ENCODE measurements around the gene XPR1.
A peak's percentile ranks its signal among the peaks of the same experiment; 100 is the strongest.

XPR1 gene

DNA sequence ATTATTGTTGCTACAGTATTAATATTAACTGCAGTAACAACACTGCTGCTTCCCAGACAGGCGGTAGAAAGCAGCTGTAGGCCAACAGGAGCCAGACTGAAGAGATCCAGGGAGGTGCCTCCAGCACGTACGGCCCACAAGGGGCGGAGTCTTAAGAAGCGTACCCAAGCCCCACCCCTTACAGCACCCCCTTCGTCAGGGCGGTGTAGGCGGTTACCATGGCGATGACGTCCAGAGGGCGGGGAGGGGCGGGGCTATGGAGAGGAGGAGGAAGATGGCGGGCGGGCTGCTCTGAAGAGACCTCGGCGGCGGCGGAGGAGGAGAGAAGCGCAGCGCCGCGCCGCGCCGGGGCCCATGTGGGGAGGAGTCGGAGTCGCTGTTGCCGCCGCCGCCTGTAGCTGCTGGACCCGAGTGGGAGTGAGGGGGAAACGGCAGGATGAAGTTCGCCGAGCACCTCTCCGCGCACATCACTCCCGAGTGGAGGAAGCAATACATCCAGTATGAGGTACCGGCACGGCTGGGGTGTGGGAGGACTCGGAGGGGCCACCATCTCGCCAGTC lies at the start of gene XPR1:
TSS of gene XPR1 (plus strand) at position 257 of the 560 bp plus-strand sequence. CDS start at position 437, 180 bp downstream.
- Histone ChIP-seq H3K4me1 (ENCODE audit: control insufficient read depth in 5 of 5, insufficient read depth in 5 of 5, low read length in 5 of 5) (peaks cover 5 to 38% (median 34%) of the 10 kb centered on the region in 5 donors), H3K36me3 (ENCODE audit: control insufficient read depth in 5 of 5, insufficient read depth in 5 of 5, low read length in 5 of 5) (no peaks in the 10 kb centered on the region), H3K27ac (ENCODE audit: low read depth, low read length) (peak within 1 kb of the TSS; percentile 86), H3K9me3 (ENCODE audit: control insufficient read depth in 5 of 5, low read length in 5 of 5) (no peaks in the 10 kb centered on the region), H3K9ac (ENCODE audit: low read length in 5 of 5) (peak within 1 kb of the TSS; percentile 31 to 87 (median 83)), H3K4me3 (ENCODE audit: low read depth in 1 of 5, low read length in 5 of 5) (peak within 1 kb of the TSS; percentile 80 to 100 (median 99)), H3K27me3 (ENCODE audit: control insufficient read depth in 5 of 5, insufficient read depth in 4 of 5, low read length in 5 of 5) (no peaks in the 10 kb centered on the region)

DNA sequence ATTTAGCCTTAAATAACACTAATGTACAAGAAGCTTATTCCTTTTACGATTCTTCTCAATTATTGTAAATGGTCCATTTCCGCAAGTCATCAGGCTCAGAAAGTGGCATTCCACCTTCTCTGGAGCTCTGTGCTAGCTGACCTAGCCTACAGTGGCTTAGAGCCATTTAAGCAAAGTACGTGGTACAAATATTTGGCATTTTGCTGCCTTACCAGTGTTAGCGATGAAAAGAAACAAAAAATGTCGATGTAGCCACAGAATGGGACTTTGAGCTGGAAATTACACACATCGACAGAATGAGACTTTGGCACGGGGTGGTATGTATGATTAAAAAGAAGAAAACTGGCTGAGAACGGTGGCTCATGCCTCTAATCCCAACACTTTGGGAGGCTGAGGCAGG lies 47.0 kb upstream of the XPR1 start:
- H3K27ac ChIP-seq (ENCODE audit: low read depth, low read length) = no peak overlapping the region
- H3K4me3 ChIP-seq (ENCODE audit: low read depth in 1 of 5, low read length in 5 of 5) = no peak overlapping the region
- no peaks in the 10 kb centered on the region for H3K4me1 ChIP-seq (ENCODE audit: control insufficient read depth in 5 of 5, insufficient read depth in 5 of 5, low read length in 5 of 5)
- no peaks in the 10 kb centered on the region for H3K27me3 ChIP-seq (ENCODE audit: control insufficient read depth in 5 of 5, insufficient read depth in 4 of 5, low read length in 5 of 5)
- peaks cover 0 to 4% (median 0%) of the 10 kb centered on the region in 5 donors for H3K9me3 ChIP-seq (ENCODE audit: control insufficient read depth in 5 of 5, low read length in 5 of 5)
- no peaks in the 10 kb centered on the region for H3K36me3 ChIP-seq (ENCODE audit: control insufficient read depth in 5 of 5, insufficient read depth in 5 of 5, low read length in 5 of 5)
- no peak overlapping the region for H3K9ac ChIP-seq (ENCODE audit: low read length in 5 of 5)

GRCh38 chr1:180585994-180586359 lies 45.8 kb upstream of the XPR1 start:
- Histone ChIP-seq H3K4me1 (ENCODE audit: control insufficient read depth in 5 of 5, insufficient read depth in 5 of 5, low read length in 5 of 5) (no peaks in the 10 kb centered on the region), H3K36me3 (ENCODE audit: control insufficient read depth in 5 of 5, insufficient read depth in 5 of 5, low read length in 5 of 5) (no peaks in the 10 kb centered on the region), H3K9ac (ENCODE audit: low read length in 5 of 5) (no peak overlapping the region), H3K4me3 (ENCODE audit: low read depth in 1 of 5, low read length in 5 of 5) (no peak overlapping the region), H3K9me3 (ENCODE audit: control insufficient read depth in 5 of 5, low read length in 5 of 5) (peaks cover 0 to 4% (median 0%) of the 10 kb centered on the region in 5 donors), H3K27ac (ENCODE audit: low read depth, low read length) (no peak overlapping the region), H3K27me3 (ENCODE audit: control insufficient read depth in 5 of 5, insufficient read depth in 4 of 5, low read length in 5 of 5) (no peaks in the 10 kb centered on the region)

DNA sequence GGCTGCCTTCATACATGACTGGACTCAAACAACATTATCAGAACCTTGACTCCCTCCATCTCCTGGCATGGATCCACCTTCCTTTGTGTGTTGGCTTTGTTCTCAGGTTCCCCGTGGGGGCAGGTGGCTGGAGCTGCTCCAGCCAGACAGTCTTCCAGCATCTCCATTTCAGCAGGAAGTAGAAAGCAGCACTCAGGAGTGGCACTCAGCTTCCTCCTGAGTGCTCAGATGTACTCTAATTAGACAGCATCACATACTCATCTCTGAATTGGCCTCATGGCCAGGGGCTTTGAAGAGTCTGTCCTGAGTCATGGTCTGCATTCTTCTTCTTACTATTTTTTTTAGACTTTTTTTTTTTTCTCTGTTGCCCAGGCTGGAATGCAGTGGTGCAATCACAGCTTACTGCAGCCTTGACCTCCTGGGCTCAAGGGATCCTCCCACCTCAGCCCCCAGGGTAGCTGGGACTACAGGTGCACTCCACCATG lies 45.1 kb upstream of the XPR1 start:
- H3K27me3 ChIP-seq (ENCODE audit: control insufficient read depth in 5 of 5, insufficient read depth in 4 of 5, low read length in 5 of 5) = no peaks in the 10 kb centered on the region
- peaks cover 0 to 4% (median 0%) of the 10 kb centered on the region in 5 donors for H3K9me3 ChIP-seq (ENCODE audit: control insufficient read depth in 5 of 5, low read length in 5 of 5)
- no peak overlapping the region for H3K27ac ChIP-seq (ENCODE audit: low read depth, low read length)
- no peak overlapping the region for H3K4me3 ChIP-seq (ENCODE audit: low read depth in 1 of 5, low read length in 5 of 5)
- no peaks in the 10 kb centered on the region for H3K4me1 ChIP-seq (ENCODE audit: control insufficient read depth in 5 of 5, insufficient read depth in 5 of 5, low read length in 5 of 5)
- H3K9ac ChIP-seq (ENCODE audit: low read length in 5 of 5) = no peak overlapping the region
- H3K36me3 ChIP-seq (ENCODE audit: control insufficient read depth in 5 of 5, insufficient read depth in 5 of 5, low read length in 5 of 5) = no peaks in the 10 kb centered on the region

DNA sequence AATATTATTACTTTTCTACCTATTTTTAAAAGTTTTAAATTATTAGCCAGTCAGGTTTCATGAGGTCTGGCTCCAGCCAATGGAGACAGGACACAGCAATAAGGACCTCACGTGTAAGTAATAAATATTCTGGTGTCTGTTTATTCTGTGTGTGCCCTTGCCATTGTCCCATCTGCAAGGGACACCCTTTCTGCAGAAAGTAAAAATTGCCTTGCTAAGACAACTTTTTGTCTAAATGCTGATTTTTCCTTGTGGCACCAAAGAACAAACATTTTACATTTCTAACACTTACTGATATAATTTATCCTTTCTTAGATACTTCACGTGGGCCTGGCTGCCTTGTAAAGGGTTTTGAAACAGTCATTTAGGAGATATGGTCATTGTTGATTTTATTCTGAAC lies 43.7 kb upstream of the XPR1 start:
- Histone ChIP-seq H3K27ac (ENCODE audit: low read depth, low read length) (no peak overlapping the region), H3K9me3 (ENCODE audit: control insufficient read depth in 5 of 5, low read length in 5 of 5) (peaks cover 0 to 4% (median 0%) of the 10 kb centered on the region in 5 donors), H3K36me3 (ENCODE audit: control insufficient read depth in 5 of 5, insufficient read depth in 5 of 5, low read length in 5 of 5) (no peaks in the 10 kb centered on the region), H3K9ac (ENCODE audit: low read length in 5 of 5) (no peak overlapping the region), H3K27me3 (ENCODE audit: control insufficient read depth in 5 of 5, insufficient read depth in 4 of 5, low read length in 5 of 5) (no peaks in the 10 kb centered on the region), H3K4me3 (ENCODE audit: low read depth in 1 of 5, low read length in 5 of 5) (no peak overlapping the region), H3K4me1 (ENCODE audit: control insufficient read depth in 5 of 5, insufficient read depth in 5 of 5, low read length in 5 of 5) (no peaks in the 10 kb centered on the region)

DNA sequence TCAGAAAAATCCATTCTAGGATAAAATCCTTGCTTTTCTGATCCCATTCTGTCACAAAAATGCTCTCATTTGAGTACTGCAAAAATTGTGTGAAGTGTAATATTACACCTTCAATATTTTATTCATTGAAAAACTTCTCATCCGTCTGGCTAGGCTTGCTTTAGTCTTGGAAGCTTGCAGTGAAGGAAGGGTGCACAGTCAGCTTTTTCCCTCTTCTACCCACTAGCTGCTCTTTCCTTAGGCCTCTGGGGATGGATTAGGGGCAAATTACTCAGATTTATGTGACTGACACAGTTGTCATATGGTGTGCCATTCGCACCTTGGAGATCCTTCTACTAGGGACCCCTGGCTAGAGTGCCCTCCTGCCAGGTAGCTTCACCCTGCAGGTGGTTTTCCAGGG lies 40.9 kb upstream of the XPR1 start:
- Histone ChIP-seq H3K4me3 (ENCODE audit: low read depth in 1 of 5, low read length in 5 of 5) (no peak overlapping the region), H3K4me1 (ENCODE audit: control insufficient read depth in 5 of 5, insufficient read depth in 5 of 5, low read length in 5 of 5) (no peaks in the 10 kb centered on the region), H3K27me3 (ENCODE audit: control insufficient read depth in 5 of 5, insufficient read depth in 4 of 5, low read length in 5 of 5) (no peaks in the 10 kb centered on the region), H3K9me3 (ENCODE audit: control insufficient read depth in 5 of 5, low read length in 5 of 5) (peaks cover 0 to 4% (median 0%) of the 10 kb centered on the region in 5 donors), H3K9ac (ENCODE audit: low read length in 5 of 5) (no peak overlapping the region), H3K27ac (ENCODE audit: low read depth, low read length) (no peak overlapping the region), H3K36me3 (ENCODE audit: control insufficient read depth in 5 of 5, insufficient read depth in 5 of 5, low read length in 5 of 5) (no peaks in the 10 kb centered on the region)

DNA sequence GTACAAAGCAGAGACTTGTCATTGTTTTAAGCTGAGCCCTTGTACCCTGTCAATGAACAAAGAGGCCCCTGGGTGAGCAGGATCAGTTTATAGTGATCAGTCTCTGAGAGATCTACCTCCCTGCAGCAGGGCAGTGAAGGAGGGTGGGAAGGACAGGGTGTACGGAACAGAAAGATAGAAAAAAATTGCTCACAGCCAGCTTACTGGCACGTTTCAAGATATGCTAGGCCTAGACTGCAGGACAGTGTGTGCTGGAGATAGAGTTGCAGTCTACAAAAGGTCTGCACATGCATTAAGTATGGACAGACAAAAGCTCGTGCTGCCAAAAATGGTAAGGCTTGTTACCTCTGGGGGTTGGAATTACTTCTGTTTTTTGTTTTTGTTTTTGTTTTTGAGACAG lies 38.4 kb upstream of the XPR1 start:
- H3K27me3 ChIP-seq (ENCODE audit: control insufficient read depth in 5 of 5, insufficient read depth in 4 of 5, low read length in 5 of 5) = no peaks in the 10 kb centered on the region
- H3K36me3 ChIP-seq (ENCODE audit: control insufficient read depth in 5 of 5, insufficient read depth in 5 of 5, low read length in 5 of 5) = no peaks in the 10 kb centered on the region
- no peak overlapping the region for H3K4me3 ChIP-seq (ENCODE audit: low read depth in 1 of 5, low read length in 5 of 5)
- no peak overlapping the region for H3K27ac ChIP-seq (ENCODE audit: low read depth, low read length)
- H3K9ac ChIP-seq (ENCODE audit: low read length in 5 of 5) = no peak overlapping the region
- H3K4me1 ChIP-seq (ENCODE audit: control insufficient read depth in 5 of 5, insufficient read depth in 5 of 5, low read length in 5 of 5) = no peaks in the 10 kb centered on the region
- H3K9me3 ChIP-seq (ENCODE audit: control insufficient read depth in 5 of 5, low read length in 5 of 5) = peaks cover 0 to under 1% (median 0%) of the 10 kb centered on the region in 5 donors

- Histone ChIP-seq H3K27me3 (ENCODE audit: control insufficient read depth in 5 of 5, insufficient read depth in 4 of 5, low read length in 5 of 5) (no peaks in the 10 kb centered on the region), H3K9me3 (ENCODE audit: control insufficient read depth in 5 of 5, low read length in 5 of 5) (no peaks in the 10 kb centered on the region), H3K4me3 (ENCODE audit: low read depth in 1 of 5, low read length in 5 of 5) (no peak overlapping the region), H3K9ac (ENCODE audit: low read length in 5 of 5) (no peak overlapping the region), H3K27ac (ENCODE audit: low read depth, low read length) (no peak overlapping the region), H3K36me3 (ENCODE audit: control insufficient read depth in 5 of 5, insufficient read depth in 5 of 5, low read length in 5 of 5) (no peaks in the 10 kb centered on the region), H3K4me1 (ENCODE audit: control insufficient read depth in 5 of 5, insufficient read depth in 5 of 5, low read length in 5 of 5) (no peaks in the 10 kb centered on the region)
Observed at GRCh38 chr1:180594723-180595122, 37.1 kb upstream of the XPR1 start.

DNA sequence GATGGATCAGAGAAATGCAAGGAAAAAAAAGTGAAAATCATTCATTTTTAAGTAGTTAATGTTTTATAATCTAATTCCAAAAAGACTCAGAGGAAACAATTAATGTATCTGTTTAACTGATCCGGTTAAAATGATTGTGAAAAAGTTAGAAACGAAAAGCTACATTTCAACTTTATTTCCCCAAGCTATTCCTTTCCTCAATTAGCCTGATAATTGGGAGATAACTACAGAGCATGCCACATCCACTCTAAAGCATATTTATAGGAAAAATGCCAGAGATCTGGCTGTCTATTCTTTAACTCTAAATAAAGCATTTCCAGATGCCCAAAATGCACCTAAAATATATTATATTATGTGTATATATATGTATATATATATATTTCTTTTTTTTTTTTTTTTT lies 35.9 kb upstream of the XPR1 start:
- H3K9ac ChIP-seq (ENCODE audit: low read length in 5 of 5) = no peak overlapping the region
- H3K27ac ChIP-seq (ENCODE audit: low read depth, low read length) = no peak overlapping the region
- H3K4me1 ChIP-seq (ENCODE audit: control insufficient read depth in 5 of 5, insufficient read depth in 5 of 5, low read length in 5 of 5) = no peaks in the 10 kb centered on the region
- no peaks in the 10 kb centered on the region for H3K9me3 ChIP-seq (ENCODE audit: control insufficient read depth in 5 of 5, low read length in 5 of 5)
- H3K36me3 ChIP-seq (ENCODE audit: control insufficient read depth in 5 of 5, insufficient read depth in 5 of 5, low read length in 5 of 5) = no peaks in the 10 kb centered on the region
- no peak overlapping the region for H3K4me3 ChIP-seq (ENCODE audit: low read depth in 1 of 5, low read length in 5 of 5)
- H3K27me3 ChIP-seq (ENCODE audit: control insufficient read depth in 5 of 5, insufficient read depth in 4 of 5, low read length in 5 of 5) = no peaks in the 10 kb centered on the region

GRCh38 chr1:180597520-180597919 lies 34.3 kb upstream of the XPR1 start:
- H3K27me3 ChIP-seq (ENCODE audit: control insufficient read depth in 5 of 5, insufficient read depth in 4 of 5, low read length in 5 of 5) = no peaks in the 10 kb centered on the region
- H3K4me3 ChIP-seq (ENCODE audit: low read depth in 1 of 5, low read length in 5 of 5) = no peak overlapping the region
- peaks cover 0 to 7% (median 0%) of the 10 kb centered on the region in 5 donors for H3K4me1 ChIP-seq (ENCODE audit: control insufficient read depth in 5 of 5, insufficient read depth in 5 of 5, low read length in 5 of 5)

More at GRCh38 chr1:180597520-180597919, 34.3 kb upstream of the XPR1 start:
- Histone ChIP-seq H3K36me3 (ENCODE audit: control insufficient read depth in 5 of 5, insufficient read depth in 5 of 5, low read length in 5 of 5) (no peaks in the 10 kb centered on the region), H3K9me3 (ENCODE audit: control insufficient read depth in 5 of 5, low read length in 5 of 5) (no peaks in the 10 kb centered on the region), H3K27ac (ENCODE audit: low read depth, low read length) (no peak overlapping the region), H3K9ac (ENCODE audit: low read length in 5 of 5) (no peak overlapping the region)

Measured in subcutaneous abdominal adipose tissue (tissue), 5 donors.